Coronary artery (tissue), 2 donors: Measurements from ENCODE around the gene UBR4.

Source experiments
- DNase-seq: peaks from one replicate; pipeline ENCODE4 v3.0.0-alpha.2; 2017; ENCODE audit warnings: low spot score
- H3K27ac ChIP-seq, 2 donors: fragments of 200-600 bp; sonication (generic); one replicate each; pipeline ENCODE4 v1.5.1; 2016 to 2019
- H3K4me3 ChIP-seq: fragments of 200-600 bp; sonication (generic); 2 replicates; pipeline ENCODE4 v1.5.1; 2016; ENCODE audit warnings: mild to moderate bottlenecking, moderate library complexity
- CTCF ChIP-seq: fragments of 200-600 bp; sonication (generic); IDR thresholded peaks from one replicate; pipeline ENCODE4 v1.5.1; 2019; ENCODE audit warnings: antibody characterized with exemption

The UBR4 gene

GRCh38 chr1:19205845-19206244 is 4.2 kb downstream of the UBR4 start:
- Histone ChIP-seq H3K27ac (no peak overlapping the region), H3K4me3 (no peak overlapping the region)
- no peak for TF ChIP-seq CTCF
- no peak for DNase-seq

DNA sequence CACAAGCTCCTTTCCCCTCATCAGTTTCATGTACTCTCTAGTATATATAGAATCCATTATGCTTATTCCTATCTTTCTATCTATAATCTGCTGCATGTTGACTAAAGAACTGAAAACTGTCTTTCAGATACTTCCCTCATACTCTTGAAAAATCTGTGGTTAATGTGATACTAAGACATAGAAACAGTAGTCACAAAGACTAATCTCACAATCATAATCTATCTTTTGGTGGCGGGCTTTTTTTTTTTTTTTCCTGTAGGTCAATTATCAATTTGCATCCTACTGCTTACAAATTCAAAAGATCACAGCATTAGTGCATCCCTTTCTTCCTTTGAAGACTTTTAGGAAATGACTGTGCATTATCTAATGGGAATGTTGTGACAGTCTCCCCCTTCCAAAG is 4.7 kb downstream of the UBR4 start:
- no peak for DNase-seq
- Histone ChIP-seq H3K27ac (no peak overlapping the region), H3K4me3 (no peak overlapping the region)
- no peak for TF ChIP-seq CTCF

DNA sequence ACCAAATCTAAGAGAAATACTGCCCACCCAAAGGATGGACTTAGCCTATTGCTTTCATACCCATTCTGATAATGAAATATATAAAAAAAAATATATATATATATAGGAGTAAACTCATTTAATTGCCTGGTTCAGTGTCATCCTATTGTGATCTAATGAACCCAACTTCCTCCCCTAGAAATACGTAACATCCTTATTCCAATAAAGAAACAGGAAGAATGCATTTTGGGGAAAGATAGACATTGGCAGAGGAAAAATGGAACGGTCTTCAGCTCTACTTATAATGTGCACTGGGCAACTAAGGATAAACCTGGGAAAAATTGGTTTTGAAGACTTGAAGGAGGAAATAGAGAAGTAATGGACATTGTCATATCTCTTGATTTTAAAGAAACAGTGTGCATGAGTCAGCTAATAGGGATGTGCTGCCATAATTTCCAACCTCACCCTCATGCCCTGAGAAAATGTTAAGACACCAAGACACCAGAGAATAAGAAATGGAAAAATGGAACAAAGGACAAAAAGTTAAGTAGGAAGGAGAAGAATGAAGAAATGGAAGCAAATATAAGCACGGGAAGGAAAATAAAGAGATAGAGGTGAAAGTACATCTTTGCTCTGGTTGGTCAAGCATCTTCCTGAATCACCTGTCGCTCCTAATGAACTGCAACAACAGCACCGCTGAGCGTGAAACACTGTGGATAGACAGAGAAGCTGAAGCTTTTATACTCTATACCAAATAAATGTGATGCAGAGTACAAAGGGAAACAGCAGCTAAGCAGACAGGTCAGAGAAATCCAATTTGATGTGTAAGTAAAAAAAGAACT is 5.4 kb downstream of the UBR4 start:
- H3K4me3 ChIP-seq = no peak overlapping the region
- TF ChIP-seq CTCF = no peak
- DNase-seq = no peak
- no peak overlapping the region for H3K27ac ChIP-seq

- H3K4me3 ChIP-seq = no peak overlapping the region
- no peak for TF ChIP-seq CTCF
- no peak overlapping the region for H3K27ac ChIP-seq
- no peak for DNase-seq
Observed at GRCh38 chr1:19203440-19203839, 6.6 kb downstream of the UBR4 start.

GRCh38 chr1:19202396-19202795 is 7.7 kb downstream of the UBR4 start:
- Histone ChIP-seq H3K27ac (peak overlapping the region in 1 of 2 donors; percentile 0), H3K4me3 (no peak overlapping the region)
- TF ChIP-seq CTCF = no peak
- DNase-seq = no peak

DNA sequence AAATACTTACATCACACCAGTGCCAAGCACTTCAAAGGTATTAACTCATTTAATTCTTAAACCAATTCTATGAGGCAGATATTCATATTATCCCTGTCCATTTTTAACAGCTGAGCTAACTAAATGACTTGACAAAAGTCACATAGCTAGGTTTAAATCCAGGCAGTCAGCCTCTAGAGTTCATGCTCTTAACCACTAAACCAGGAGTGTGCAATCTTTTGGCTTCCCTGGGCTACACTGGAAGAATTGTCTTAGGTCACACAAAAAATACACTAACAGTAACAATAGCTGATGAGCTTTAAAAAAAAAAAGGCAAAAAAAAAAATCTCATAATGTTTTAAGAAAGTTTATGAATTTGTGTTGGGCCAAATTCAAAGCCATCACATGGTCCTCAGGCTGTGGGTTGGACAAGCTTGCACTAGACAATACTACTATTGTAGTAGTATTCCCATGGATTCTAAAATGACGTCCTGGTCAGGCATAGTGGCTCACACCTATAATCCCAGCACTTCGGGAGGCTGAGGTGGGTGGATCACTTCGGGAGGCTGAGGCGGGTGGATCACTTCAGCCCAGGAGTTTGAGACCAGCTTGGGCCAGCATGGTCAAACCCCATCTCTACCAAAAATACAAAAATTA is 10.0 kb downstream of the UBR4 start:
- DNase-seq = no peak
- TF ChIP-seq CTCF = no peak
- Histone ChIP-seq H3K4me3 (no peak overlapping the region), H3K27ac (no peak overlapping the region)
